ENCODE results near the gene DDX42. TPM values are rescaled to one million over a fixed set of nuclear protein-coding genes. Genes with fewer than 3 reads are reported as not detected.

DDX42 gene
- total RNA-seq, 2 experiments from 2014 or later, result 112 to 117 TPM

DNA sequence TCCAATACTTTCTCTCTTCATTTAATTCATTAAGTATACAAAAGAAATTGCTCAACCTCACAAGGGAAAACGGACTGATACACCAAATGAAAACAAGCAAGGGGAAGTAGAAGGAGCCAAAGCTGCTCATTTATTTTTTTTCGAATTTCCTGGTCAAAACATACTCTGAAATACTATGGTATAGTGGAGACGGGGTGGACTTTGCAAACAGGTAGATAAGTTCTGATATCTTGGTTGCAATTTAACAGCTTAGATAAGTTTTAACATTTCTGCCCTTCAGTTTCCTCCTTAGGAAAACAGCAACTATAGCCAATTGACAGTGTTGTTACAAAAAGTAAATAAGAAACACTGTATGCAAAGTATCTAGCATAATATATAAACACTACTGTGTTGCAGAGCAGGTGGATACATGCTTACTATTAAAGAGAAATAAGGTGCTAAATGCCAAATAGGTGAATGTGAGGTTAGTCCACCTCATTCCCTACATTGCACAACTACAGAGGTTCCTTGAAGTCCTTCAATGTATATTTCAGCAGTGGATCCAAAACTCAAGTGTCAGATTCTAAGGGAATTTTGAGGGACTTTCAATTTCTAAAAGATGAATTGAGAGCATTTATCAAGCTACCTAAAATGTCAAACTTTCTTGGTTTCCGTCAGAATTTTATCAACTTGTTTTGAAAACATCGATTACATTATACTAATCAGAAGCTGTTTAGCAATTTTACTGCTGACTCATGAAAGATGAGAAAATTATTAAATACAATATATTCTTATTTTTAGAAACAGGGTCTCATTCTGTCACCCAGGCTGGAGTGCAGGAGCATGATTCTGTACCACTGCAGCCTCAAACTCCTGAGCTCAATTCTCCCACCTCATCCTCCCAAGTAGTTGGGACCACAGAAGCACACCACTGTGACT, 11.6 kb upstream of the DDX42 start:
- H3K9me3 ChIP-seq (ENCODE audit: control insufficient read depth in 1 of 2, insufficient read depth in 1 of 2, low read length in 2 of 2), result no peaks in the 10 kb centered on the region
- H3K27me3 ChIP-seq (ENCODE audit: control insufficient read depth in 1 of 2, insufficient read depth in 2 of 2, low read length in 2 of 2), result no peaks in the 10 kb centered on the region
- no peaks in the 10 kb centered on the region for H3K27me3 Mint-ChIP-seq
- ATAC-seq (ENCODE audit: poor library complexity), result no peak
- no peak for TF ChIP-seq CTCF (IDR thresholded peaks at IDR 0.05)
- no peak overlapping the region for H3K27ac ChIP-seq (ENCODE audit: low read depth in 1 of 2, low read length in 2 of 2)
- no peaks in the 10 kb centered on the region for H3K4me1 ChIP-seq (ENCODE audit: insufficient read depth, low read length)
- DNase-seq, result no peak
- intact Hi-C loops (cut with DNase I, micrococcal nuclease), result no loop called here
- no peak overlapping the region for H3K4me3 Mint-ChIP-seq
- no peak overlapping the region for H3K4me3 ChIP-seq (ENCODE audit: low read length)
- POLR2A ChIA-PET, result interaction anchor here (0.7 to 5.2 kb wide), 5 partner anchors 11 to 64 kb away, joined by 3 to 29 read pairs (median 3); partner anchors contain the start of genes CCDC47 and DDX42
- no peak overlapping the region for H3K27ac Mint-ChIP-seq
- CTCF ChIA-PET, result interaction anchor here (1.4 kb wide), 1 partner anchor 23 kb away, joined by 3 read pairs; no protein-coding TSS in a partner anchor
- H3K9me3 Mint-ChIP-seq, result no peaks in the 10 kb centered on the region
- H3K36me3 ChIP-seq (ENCODE audit: insufficient read depth, low read length), result peaks cover 67% of the 10 kb centered on the region
- H3K4me1 Mint-ChIP-seq (ENCODE audit: low read depth), result peaks cover 32% of the 10 kb centered on the region
- H3K36me3 Mint-ChIP-seq (ENCODE audit: low read depth), result peaks cover 89% of the 10 kb centered on the region

- DNase-seq, result no peak
- Histone ChIP-seq H3K4me3 (ENCODE audit: low read length) (no peak overlapping the region), H3K9me3 (ENCODE audit: control insufficient read depth in 1 of 2, insufficient read depth in 1 of 2, low read length in 2 of 2) (no peaks in the 10 kb centered on the region), H3K36me3 (ENCODE audit: insufficient read depth, low read length) (peaks cover 66% of the 10 kb centered on the region), H3K27ac (ENCODE audit: low read depth in 1 of 2, low read length in 2 of 2) (no peak overlapping the region), H3K27me3 (ENCODE audit: control insufficient read depth in 1 of 2, insufficient read depth in 2 of 2, low read length in 2 of 2) (no peaks in the 10 kb centered on the region), H3K4me1 (ENCODE audit: insufficient read depth, low read length) (no peaks in the 10 kb centered on the region)
- no peaks in the 10 kb centered on the region for H3K27me3 Mint-ChIP-seq
- H3K4me3 Mint-ChIP-seq, result no peak overlapping the region
- ChIA-PET CTCF (interaction anchor here (0.8 to 1.6 kb wide), 3 partner anchors 66 to 84 kb away, joined by 3 read pairs; no protein-coding TSS in a partner anchor), POLR2A (interaction anchor here (0.7 to 5.2 kb wide), 5 partner anchors 8 to 71 kb away, joined by 3 to 29 read pairs (median 4); partner anchors contain the start of genes CCDC47 and DDX42)
- intact Hi-C loops (cut with DNase I, micrococcal nuclease), result no loop called here
- no peak for TF ChIP-seq CTCF (IDR thresholded peaks at IDR 0.05)
- no peaks in the 10 kb centered on the region for H3K9me3 Mint-ChIP-seq
- peaks cover 39% of the 10 kb centered on the region for H3K4me1 Mint-ChIP-seq (ENCODE audit: low read depth)
- H3K27ac Mint-ChIP-seq, result no peak overlapping the region
- peaks cover 81% of the 10 kb centered on the region for H3K36me3 Mint-ChIP-seq (ENCODE audit: low read depth)
- ATAC-seq (ENCODE audit: poor library complexity), result no peak
Observed at GRCh38 chr17:63764716-63765115, 9.3 kb upstream of the DDX42 start.

DNA sequence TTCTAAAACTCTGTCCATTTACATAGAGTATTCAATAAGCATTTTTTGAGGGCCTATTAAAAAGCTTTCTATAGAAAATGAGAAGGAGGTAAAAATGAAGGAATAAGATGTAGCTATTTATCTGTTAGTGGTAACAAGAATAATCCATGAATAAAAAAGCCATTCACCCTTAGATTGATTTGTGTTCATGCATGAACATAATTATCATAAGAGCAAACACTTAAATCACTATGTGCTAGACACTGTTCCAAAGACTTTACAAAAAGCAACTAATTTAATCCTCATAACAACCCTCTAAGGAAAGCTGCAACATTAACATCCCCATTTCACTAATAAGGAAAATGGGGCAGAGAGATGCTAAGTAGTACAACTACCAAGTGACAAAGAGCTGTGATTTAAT, 7.2 kb upstream of the DDX42 start:
- intact Hi-C loops (cut with DNase I, micrococcal nuclease), result no loop called here
- ChIA-PET POLR2A (interaction anchor here (0.6 to 1.5 kb wide), 3 partner anchors 24 to 105 kb away, joined by 3 to 5 read pairs (median 4); no protein-coding TSS in a partner anchor), CTCF (interaction anchor here (1.3 kb wide), 1 partner anchor 144 kb away, joined by 3 read pairs; the partner anchor contains the start of gene MAP3K3)
- Histone ChIP-seq H3K27me3 (ENCODE audit: control insufficient read depth in 1 of 2, insufficient read depth in 2 of 2, low read length in 2 of 2) (no peaks in the 10 kb centered on the region), H3K9me3 (ENCODE audit: control insufficient read depth in 1 of 2, insufficient read depth in 1 of 2, low read length in 2 of 2) (no peaks in the 10 kb centered on the region), H3K27ac (ENCODE audit: low read depth in 1 of 2, low read length in 2 of 2) (no peak overlapping the region), H3K4me3 (ENCODE audit: low read length) (no peak overlapping the region), H3K4me1 (ENCODE audit: insufficient read depth, low read length) (peaks cover 16% of the 10 kb centered on the region), H3K36me3 (ENCODE audit: insufficient read depth, low read length) (peaks cover 55% of the 10 kb centered on the region)
- ATAC-seq (ENCODE audit: poor library complexity) (no peak), DNase-seq (no peak)
- no peak for TF ChIP-seq CTCF (IDR thresholded peaks at IDR 0.05)
- Mint-ChIP-seq H3K4me3 (no peak overlapping the region), H3K36me3 (ENCODE audit: low read depth) (peaks cover 70% of the 10 kb centered on the region), H3K27ac (no peak overlapping the region), H3K27me3 (no peaks in the 10 kb centered on the region), H3K4me1 (ENCODE audit: low read depth) (peaks cover 54% of the 10 kb centered on the region), H3K9me3 (no peaks in the 10 kb centered on the region)

Data from CD4-positive, alpha-beta T cell (primary cell).